ENCODE data around the gene ARHGEF28. TPM values are rescaled to one million over a fixed set of nuclear protein-coding genes. Genes with fewer than 3 reads are reported as not detected.

ARHGEF28 gene
- total and polyA plus RNA-seq, 2 of the 13 experiments (the other 11 are each of a cell fraction or from before 2014, with no cell fraction given) = 17.4 to 34.1 TPM

GRCh38 chr5:73858054-73858453, 232.1 kb downstream of the ARHGEF28 start (continued):
- TF ChIP-seq ZNF784 (CRISPR knock-in tag; IDR thresholded peaks at IDR 0.05; ENCODE audit: borderline replicate concordance) (no peak), CHD2 (IDR thresholded peaks at IDR 0.05; ENCODE audit: low read depth, low read length) (no peak), ZNF543 (CRISPR knock-in tag; IDR thresholded peaks at IDR 0.05) (no peak), CENPT (CRISPR knock-in tag; IDR thresholded peaks at IDR 0.05; ENCODE audit: low read depth) (no peak), ATRX (CRISPR knock-in tag; IDR thresholded peaks at IDR 0.05; ENCODE audit: borderline replicate concordance) (no peak), HMGXB3 (CRISPR knock-in tag; IDR thresholded peaks at IDR 0.05; ENCODE audit: borderline replicate concordance) (peak; percentile 20; the same call in 1 of the 2 replicates), ZFYVE20 (CRISPR knock-in tag; IDR thresholded peaks at IDR 0.05; ENCODE audit: borderline replicate concordance, low read depth) (no peak), ZBTB26 (CRISPR knock-in tag; IDR thresholded peaks at IDR 0.05; ENCODE audit: borderline replicate concordance) (0 out of 2 replicates have a peak, but pooled peaks have one; percentile 46), ZNF839 (CRISPR knock-in tag; IDR thresholded peaks at IDR 0.05; ENCODE audit: borderline replicate concordance) (no peak), ZNF678 (CRISPR knock-in tag; IDR thresholded peaks at IDR 0.05) (no peak), KDM5A (IDR thresholded peaks at IDR 0.05; ENCODE audit: borderline replicate concordance, low read length) (no peak), ZNF878 (CRISPR knock-in tag; IDR thresholded peaks at IDR 0.05) (peak; percentile 43; the same call in 1 of the 2 replicates), ZNF276 (CRISPR knock-in tag; IDR thresholded peaks at IDR 0.05; ENCODE audit: low read depth) (no peak), XBP1 (CRISPR knock-in tag; IDR thresholded peaks at IDR 0.05) (no peak), GATAD2A (CRISPR knock-in tag; IDR thresholded peaks at IDR 0.05) (peak; percentile 99), NR2C2 (CRISPR knock-in tag; IDR thresholded peaks at IDR 0.05; ENCODE audit: borderline replicate concordance) (no peak), ZNF24 (IDR thresholded peaks at IDR 0.05) (no peak), ZBTB38 (CRISPR knock-in tag; IDR thresholded peaks at IDR 0.05) (no peak), HES4 (CRISPR knock-in tag; IDR thresholded peaks at IDR 0.05; ENCODE audit: borderline replicate concordance) (no peak), ZSCAN31 (CRISPR knock-in tag; IDR thresholded peaks at IDR 0.05; ENCODE audit: low read depth) (no peak), AKAP8 (CRISPR knock-in tag; IDR thresholded peaks at IDR 0.05) (no peak), DR1 (CRISPR knock-in tag; IDR thresholded peaks at IDR 0.05) (no peak), ZEB1 (IDR thresholded peaks at IDR 0.05; ENCODE audit: insufficient replicate concordance, low read depth) (no peak), JUND (CRISPR knock-in tag; IDR thresholded peaks at IDR 0.05) (no peak)
